Calu3 (cell line): ENCODE data around the gene LDLRAD1. TPM values are rescaled to one million over a fixed set of nuclear protein-coding genes. Genes with fewer than 3 reads are reported as not detected.
A peak's percentile ranks its signal among the peaks of the same experiment; 100 is the strongest.

Source experiments
- BruUV-seq: library from RNA; stranded (reverse); fragments of 400-500 nt; replicated peaks from 2 replicates; lab custom pipeline; 2021; lab: Mats Ljungman, UMichigan
- CTCF ChIA-PET: fragments of 300-600 bp; sonication (Branson Sonifier 250); formaldehyde crosslinking; loops from one replicate; lab custom pipeline; 2022; ENCODE audit warnings: antibody characterized with exemption; lab: Charles Lee
- DNase-seq: peaks from one replicate; pipeline ENCODE4 v3.0.0; 2022
- H3K27ac Mint-ChIP-seq: one replicate; pipeline ENCODE4 v1.8.0; 2022; ENCODE audit warnings: mixed read lengths; ENCODE audit not compliant: unreplicated experiment
- H3K27me3 Mint-ChIP-seq: one replicate; pipeline ENCODE4 v1.8.0; 2022; ENCODE audit warnings: mixed read lengths; ENCODE audit not compliant: unreplicated experiment
- H3K36me3 Mint-ChIP-seq: one replicate; pipeline ENCODE4 v1.8.0; 2022; ENCODE audit warnings: mild to moderate bottlenecking, moderate library complexity, mixed read lengths; ENCODE audit not compliant: insufficient read depth, unreplicated experiment
- H3K4me1 Mint-ChIP-seq: one replicate; pipeline ENCODE4 v1.8.0; 2022; ENCODE audit warnings: mild to moderate bottlenecking, low read depth, mixed read lengths; ENCODE audit not compliant: unreplicated experiment
- H3K4me3 Mint-ChIP-seq: one replicate; pipeline ENCODE4 v1.8.0; 2022; ENCODE audit warnings: mild to moderate bottlenecking, low read depth, moderate library complexity, mixed read lengths; ENCODE audit not compliant: unreplicated experiment
- H3K9me3 Mint-ChIP-seq: one replicate; pipeline ENCODE4 v1.8.0; 2022; ENCODE audit warnings: low read depth, mixed read lengths; ENCODE audit not compliant: unreplicated experiment
- intact Hi-C: fragments of 100-400 bp; cut with micrococcal nuclease; formaldehyde crosslinking; loops from one replicate; pipeline ENCODE4 v1.10.0; 2022; ENCODE audit not compliant: unreplicated experiment
- microRNA-seq: library from miRNA; unstranded; fragments of <30 nt; microRNA quantifications from one replicate; pipeline ENCODE4 v1.2.0, GENCODE V29; 2022
- total RNA-seq: library from RNA; stranded (reverse); gene quantifications from 2 replicates; pipeline ENCODE4 v1.2.3, GENCODE V29; 2022
- TF ChIP-seq, protein P1 (sequence below): fragments of 200-600 bp; IDR thresholded peaks from one replicate; pipeline ENCODE4 v1.8.0; 2022; ENCODE audit warnings: antibody characterized with exemption; ENCODE audit not compliant: unreplicated experiment

The LDLRAD1 gene
- total RNA-seq, 1 experiment from 2014 or later = not detected

DNA sequence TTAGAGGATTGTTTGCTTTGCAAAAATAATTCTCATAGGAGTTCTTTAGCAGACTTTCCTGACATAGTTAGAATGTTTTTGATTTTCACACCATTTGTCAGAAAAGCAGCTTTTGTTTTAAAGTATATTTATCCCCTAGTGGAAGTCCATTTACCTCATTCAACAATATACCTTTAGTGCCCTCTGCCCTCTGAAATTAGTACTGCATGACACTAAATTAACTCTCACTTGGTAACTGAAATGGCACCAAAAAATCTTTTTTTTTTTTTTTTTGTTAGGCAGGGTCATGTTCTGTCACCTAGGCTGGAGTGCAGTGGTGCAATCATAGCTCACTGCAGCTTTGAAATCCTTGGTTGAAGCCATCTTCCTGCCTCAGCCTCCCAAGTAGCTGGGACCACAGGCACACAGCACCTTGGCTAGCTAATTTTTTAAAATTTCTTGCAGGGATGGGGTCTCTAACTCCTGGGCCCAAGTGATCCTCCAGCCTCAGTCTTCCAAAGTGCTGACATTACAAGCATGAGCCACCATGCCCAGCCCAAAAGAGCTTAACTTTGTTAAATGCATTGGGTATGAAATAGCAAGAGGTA, 58.2 kb downstream of the LDLRAD1 start:
- CTCF ChIA-PET = interaction anchor here (0.7 to 3.0 kb wide), 10 partner anchors 8 to 473 kb away, joined by 3 to 23 read pairs (median 4); partner anchors contain the start of genes IFT25 and LRRC42
- Mint-ChIP-seq H3K27me3 (no peaks in the 10 kb centered on the region), H3K4me3 (no peak overlapping the region), H3K36me3 (peaks cover 14% of the 10 kb centered on the region), H3K4me1 (peaks cover 13% of the 10 kb centered on the region), H3K27ac (no peak overlapping the region), H3K9me3 (no peaks in the 10 kb centered on the region)
- no TSS peak for BruUV-seq
- TF ChIP-seq, protein P1, sequence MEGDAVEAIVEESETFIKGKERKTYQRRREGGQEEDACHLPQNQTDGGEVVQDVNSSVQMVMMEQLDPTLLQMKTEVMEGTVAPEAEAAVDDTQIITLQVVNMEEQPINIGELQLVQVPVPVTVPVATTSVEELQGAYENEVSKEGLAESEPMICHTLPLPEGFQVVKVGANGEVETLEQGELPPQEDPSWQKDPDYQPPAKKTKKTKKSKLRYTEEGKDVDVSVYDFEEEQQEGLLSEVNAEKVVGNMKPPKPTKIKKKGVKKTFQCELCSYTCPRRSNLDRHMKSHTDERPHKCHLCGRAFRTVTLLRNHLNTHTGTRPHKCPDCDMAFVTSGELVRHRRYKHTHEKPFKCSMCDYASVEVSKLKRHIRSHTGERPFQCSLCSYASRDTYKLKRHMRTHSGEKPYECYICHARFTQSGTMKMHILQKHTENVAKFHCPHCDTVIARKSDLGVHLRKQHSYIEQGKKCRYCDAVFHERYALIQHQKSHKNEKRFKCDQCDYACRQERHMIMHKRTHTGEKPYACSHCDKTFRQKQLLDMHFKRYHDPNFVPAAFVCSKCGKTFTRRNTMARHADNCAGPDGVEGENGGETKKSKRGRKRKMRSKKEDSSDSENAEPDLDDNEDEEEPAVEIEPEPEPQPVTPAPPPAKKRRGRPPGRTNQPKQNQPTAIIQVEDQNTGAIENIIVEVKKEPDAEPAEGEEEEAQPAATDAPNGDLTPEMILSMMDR = peak; percentile 71
- intact Hi-C loops = loop anchor here (2.0 kb wide), 1 partner anchor 99 kb away; no protein-coding TSS in a partner anchor
- peak; percentile 26 for DNase-seq

Small RNAs within 50 kb of the gene (microRNA-seq; reads per million reads assigned to microRNA genes)
- 4.9 reads per million, percentile 14 among the genes with 10 or more reads in this experiment for gene MIR4781

Other genes starting within 250 kb of the LDLRAD1 start
- gene NDC1, start 179.9 kb downstream of the LDLRAD1 start, total RNA-seq = 40.6 and 44.8 TPM in 2 replicates
- gene YIPF1, start 128.4 kb downstream of the LDLRAD1 start, total RNA-seq = 15.2 and 18.2 TPM in 2 replicates
- gene DIO1, start 124.0 kb downstream of the LDLRAD1 start, total RNA-seq = not detected in 2 replicates
- 25.8 and 30.0 TPM in 2 replicates for gene IFT25, start 72.5 kb downstream of the LDLRAD1 start, total RNA-seq
- 23.8 and 24.9 TPM in 2 replicates for gene LRRC42, start 71.8 kb downstream of the LDLRAD1 start, total RNA-seq
- 316 and 346 TPM in 2 replicates for gene TMEM59, start 35.0 kb upstream of the LDLRAD1 start, total RNA-seq
- gene TCEANC2, start 35.4 kb upstream of the LDLRAD1 start, total RNA-seq = 5.9 and 8.4 TPM in 2 replicates
- not detected in 2 replicates for gene CDCP2, start 134.8 kb upstream of the LDLRAD1 start, total RNA-seq
- 12.9 and 14.5 TPM in 2 replicates for gene CYB5RL, start 181.8 kb upstream of the LDLRAD1 start, total RNA-seq
- 94.2 and 105 TPM in 2 replicates for gene MRPL37, start 182.0 kb upstream of the LDLRAD1 start, total RNA-seq